Cardiac fibroblast (primary cell): Measurements from ENCODE around the gene AHNAK2.
"Not testable (repeated sequence)": the region's sequence is repeated elsewhere in the genome, so short reads cannot be mapped to it uniquely, and the experiment has no call there.

Source experiments
- DNase-seq, 2 donors: peaks; one replicate each; pipeline versions ENCODE4 v3.0.0 to v3.0.0-alpha.2; 2010; ENCODE audit warnings: low read depth in 2 of 2
- H3K4me3 ChIP-seq, 2 donors: replicated peaks in 1 of 2; 1 replicate in 1 of 2; 2 replicates in 1 of 2; pipeline ENCODE4 v1.5.1; 2011; ENCODE audit warnings: low read depth in 2 of 2, low read length in 2 of 2, mild to moderate bottlenecking in 2 of 2, moderate library complexity in 1 of 2
- CTCF ChIP-seq: IDR thresholded peaks from one replicate; pipeline ENCODE4 v1.5.1; 2011; ENCODE audit warnings: low read depth, mild to moderate bottlenecking, low read length, inconsistent platforms

AHNAK2 gene

GRCh38 chr14:104924421-104925213 is 53.6 kb downstream of the AHNAK2 start, which contains the start of gene PLD4:
Gene PLD4, plus strand, starts transcription at chr14:104924879. Its CDS starts 2,262 bp downstream, at chr14:104927141.
- H3K4me3 ChIP-seq, result no peak within 1 kb of the TSS
- no peak for DNase-seq
- TF ChIP-seq CTCF, result no peak

- H3K4me3 ChIP-seq, result no peak overlapping the region
- no peak for TF ChIP-seq CTCF
- no peak for DNase-seq
These were observed 54.3 kb downstream of the AHNAK2 start for GRCh38 chr14:104923640-104924420.

GRCh38 chr14:104919993-104920315 is 58.2 kb downstream of the AHNAK2 start:
- DNase-seq, result no peak
- no peak for TF ChIP-seq CTCF
- H3K4me3 ChIP-seq, result no peak overlapping the region

GRCh38 chr14:104919152-104919992 is 58.8 kb downstream of the AHNAK2 start:
- H3K4me3 ChIP-seq, result not testable (repeated sequence)

GRCh38 chr14:104917993-104918392 is 60.2 kb downstream of the AHNAK2 start:
- H3K4me3 ChIP-seq, result no peak overlapping the region
- no peak for DNase-seq
- TF ChIP-seq CTCF, result no peak

More at GRCh38 chr14:104919152-104919992, 58.8 kb downstream of the AHNAK2 start:
- not testable (repeated sequence) for DNase-seq

- no peak for TF ChIP-seq CTCF
- no peak for DNase-seq
These were observed 61.1 kb downstream of the AHNAK2 start for GRCh38 chr14:104917116-104917515.

More at GRCh38 chr14:104917116-104917515, 61.1 kb downstream of the AHNAK2 start:
- no peak overlapping the region for H3K4me3 ChIP-seq
